ENCODE measurements around the gene ZBTB47. TPM values are rescaled to one million over a fixed set of nuclear protein-coding genes. Genes with fewer than 3 reads are reported as not detected.

Gene ZBTB47
- total RNA-seq, 2 donors from 2014 or later, result 84.2 to 108 TPM

DNA sequence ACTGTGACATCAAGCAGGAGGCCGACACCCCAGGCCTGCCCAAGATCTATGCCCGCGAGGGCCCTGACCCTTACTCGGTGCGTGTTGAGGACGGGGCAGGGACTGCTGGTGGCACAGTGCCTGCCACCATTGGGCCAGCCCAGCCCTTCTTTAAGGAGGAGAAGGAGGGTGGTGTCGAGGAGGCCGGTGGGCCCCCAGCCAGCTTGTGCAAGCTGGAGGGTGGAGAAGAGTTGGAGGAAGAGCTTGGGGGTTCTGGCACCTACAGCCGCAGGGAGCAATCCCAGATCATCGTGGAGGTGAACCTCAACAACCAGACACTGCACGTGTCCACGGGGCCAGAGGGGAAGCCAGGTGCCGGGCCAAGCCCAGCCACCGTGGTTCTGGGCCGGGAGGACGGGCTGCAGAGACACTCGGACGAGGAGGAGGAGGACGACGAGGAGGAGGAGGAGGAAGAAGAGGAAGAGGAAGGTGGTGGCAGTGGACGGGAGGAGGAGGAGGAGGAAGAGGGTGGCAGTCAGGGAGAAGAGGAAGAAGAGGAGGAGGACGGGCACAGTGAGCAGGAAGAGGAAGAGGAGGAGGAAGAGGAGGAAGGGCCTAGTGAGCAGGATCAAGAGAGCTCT is 5.4 kb downstream of the ZBTB47 start:
- Histone ChIP-seq H3K4me1 (ENCODE audit: control insufficient read depth in 1 of 2, low read depth in 2 of 2) (peaks cover 19 to 52% of the 10 kb centered on the region in 2 donors), H3K4me3 (no peak overlapping the region), H3K27me3 (replicated peaks; ENCODE audit: insufficient read depth) (no peaks in the 10 kb centered on the region), H3K27ac (no peak overlapping the region), H3K36me3 (peaks cover 11% of the 10 kb centered on the region), H3K9me3 (no peaks in the 10 kb centered on the region)
- DNase-seq (ENCODE audit: low spot score) (no peak), ATAC-seq (ENCODE audit: insufficient number of reproducible peaks, low FRiP score, low read depth) (no peak)
- TF ChIP-seq, protein P1, sequence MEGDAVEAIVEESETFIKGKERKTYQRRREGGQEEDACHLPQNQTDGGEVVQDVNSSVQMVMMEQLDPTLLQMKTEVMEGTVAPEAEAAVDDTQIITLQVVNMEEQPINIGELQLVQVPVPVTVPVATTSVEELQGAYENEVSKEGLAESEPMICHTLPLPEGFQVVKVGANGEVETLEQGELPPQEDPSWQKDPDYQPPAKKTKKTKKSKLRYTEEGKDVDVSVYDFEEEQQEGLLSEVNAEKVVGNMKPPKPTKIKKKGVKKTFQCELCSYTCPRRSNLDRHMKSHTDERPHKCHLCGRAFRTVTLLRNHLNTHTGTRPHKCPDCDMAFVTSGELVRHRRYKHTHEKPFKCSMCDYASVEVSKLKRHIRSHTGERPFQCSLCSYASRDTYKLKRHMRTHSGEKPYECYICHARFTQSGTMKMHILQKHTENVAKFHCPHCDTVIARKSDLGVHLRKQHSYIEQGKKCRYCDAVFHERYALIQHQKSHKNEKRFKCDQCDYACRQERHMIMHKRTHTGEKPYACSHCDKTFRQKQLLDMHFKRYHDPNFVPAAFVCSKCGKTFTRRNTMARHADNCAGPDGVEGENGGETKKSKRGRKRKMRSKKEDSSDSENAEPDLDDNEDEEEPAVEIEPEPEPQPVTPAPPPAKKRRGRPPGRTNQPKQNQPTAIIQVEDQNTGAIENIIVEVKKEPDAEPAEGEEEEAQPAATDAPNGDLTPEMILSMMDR (IDR thresholded peaks at IDR 0.05), result no peak

- H3K27ac ChIP-seq, result no peak overlapping the region
- peaks cover 11% of the 10 kb centered on the region for H3K36me3 ChIP-seq
- peaks cover 19 to 52% of the 10 kb centered on the region in 2 donors for H3K4me1 ChIP-seq (ENCODE audit: control insufficient read depth in 1 of 2, low read depth in 2 of 2)
- TF ChIP-seq, protein P1 (IDR thresholded peaks at IDR 0.05), result no peak
- no peaks in the 10 kb centered on the region for H3K9me3 ChIP-seq
- no peak for DNase-seq (ENCODE audit: low spot score)
- no peak overlapping the region for H3K4me3 ChIP-seq
- H3K27me3 ChIP-seq (replicated peaks; ENCODE audit: insufficient read depth), result no peaks in the 10 kb centered on the region
- ATAC-seq (ENCODE audit: insufficient number of reproducible peaks, low FRiP score, low read depth), result no peak
Observed at GRCh38 chr3:42659451-42660130, 6.1 kb downstream of the ZBTB47 start.

GRCh38 chr3:42660131-42660715 is 6.7 kb downstream of the ZBTB47 start:
- TF ChIP-seq, protein P1 (IDR thresholded peaks at IDR 0.05), result no peak
- no peak for ATAC-seq (ENCODE audit: insufficient number of reproducible peaks, low FRiP score, low read depth)
- Histone ChIP-seq H3K36me3 (peaks cover 11% of the 10 kb centered on the region), H3K4me3 (no peak overlapping the region), H3K27ac (peak overlapping the region; percentile 7 to 8), H3K9me3 (no peaks in the 10 kb centered on the region), H3K27me3 (replicated peaks; ENCODE audit: insufficient read depth) (no peaks in the 10 kb centered on the region), H3K4me1 (ENCODE audit: control insufficient read depth in 1 of 2, low read depth in 2 of 2) (peaks cover 17 to 51% of the 10 kb centered on the region in 2 donors)
- no peak for DNase-seq (ENCODE audit: low spot score)

DNA sequence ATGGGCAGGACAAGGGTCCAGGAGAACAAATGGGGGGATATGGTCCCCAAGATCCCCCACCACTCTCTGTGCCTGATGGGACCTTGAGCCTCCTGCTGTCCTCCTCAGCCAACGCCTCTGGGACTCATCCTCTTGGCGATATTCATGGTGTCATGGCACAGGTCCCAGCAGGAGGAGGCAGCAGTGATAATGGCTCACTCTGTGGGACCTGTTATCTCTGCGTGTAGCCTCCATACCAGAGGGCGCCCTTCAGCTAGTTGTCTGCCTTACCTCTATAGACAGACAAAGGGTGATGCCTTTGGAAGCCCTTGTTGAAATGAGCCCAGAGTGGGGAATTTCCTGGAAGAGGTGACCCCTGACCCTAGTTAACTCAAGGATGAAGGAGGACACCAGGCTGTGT is 7.4 kb downstream of the ZBTB47 start:
- no peaks in the 10 kb centered on the region for H3K9me3 ChIP-seq
- peaks cover 12 to 51% of the 10 kb centered on the region in 2 donors for H3K4me1 ChIP-seq (ENCODE audit: control insufficient read depth in 1 of 2, low read depth in 2 of 2)
- no peaks in the 10 kb centered on the region for H3K27me3 ChIP-seq (replicated peaks; ENCODE audit: insufficient read depth)
- no peak overlapping the region for H3K4me3 ChIP-seq
- H3K27ac ChIP-seq, result peak overlapping the region; percentile 7 to 8
- TF ChIP-seq, protein P1 (IDR thresholded peaks at IDR 0.05), result no peak
- no peak for ATAC-seq (ENCODE audit: insufficient number of reproducible peaks, low FRiP score, low read depth)
- peaks cover 11% of the 10 kb centered on the region for H3K36me3 ChIP-seq
- DNase-seq (ENCODE audit: low spot score), result no peak

GRCh38 chr3:42661593-42662022 is 8.1 kb downstream of the ZBTB47 start:
- TF ChIP-seq, protein P1 (IDR thresholded peaks at IDR 0.05), result no peak
- ATAC-seq (ENCODE audit: insufficient number of reproducible peaks, low FRiP score, low read depth) (no peak), DNase-seq (ENCODE audit: low spot score) (no peak)
- Histone ChIP-seq H3K4me1 (ENCODE audit: control insufficient read depth in 1 of 2, low read depth in 2 of 2) (peaks cover 13 to 51% of the 10 kb centered on the region in 2 donors), H3K36me3 (peaks cover 11% of the 10 kb centered on the region), H3K4me3 (no peak overlapping the region), H3K27me3 (replicated peaks; ENCODE audit: insufficient read depth) (no peaks in the 10 kb centered on the region), H3K27ac (no peak overlapping the region), H3K9me3 (no peaks in the 10 kb centered on the region)

All from thoracic aorta (tissue), 2 donors.